GM18867 (cell line): ENCODE measurements around the gene ALPK3.
"Not testable (repeated sequence)": the region's sequence is repeated elsewhere in the genome, so short reads cannot be mapped to it uniquely, and the experiment has no call there.

Experiments used
- ATAC-seq: cut with Tn5 transposase; IDR thresholded peaks from one replicate; pipeline ENCODE4 v1.9.1; 2021; ENCODE audit warnings: mild to moderate bottlenecking, moderate library complexity; ENCODE audit not compliant: unreplicated experiment

ALPK3 gene

DNA sequence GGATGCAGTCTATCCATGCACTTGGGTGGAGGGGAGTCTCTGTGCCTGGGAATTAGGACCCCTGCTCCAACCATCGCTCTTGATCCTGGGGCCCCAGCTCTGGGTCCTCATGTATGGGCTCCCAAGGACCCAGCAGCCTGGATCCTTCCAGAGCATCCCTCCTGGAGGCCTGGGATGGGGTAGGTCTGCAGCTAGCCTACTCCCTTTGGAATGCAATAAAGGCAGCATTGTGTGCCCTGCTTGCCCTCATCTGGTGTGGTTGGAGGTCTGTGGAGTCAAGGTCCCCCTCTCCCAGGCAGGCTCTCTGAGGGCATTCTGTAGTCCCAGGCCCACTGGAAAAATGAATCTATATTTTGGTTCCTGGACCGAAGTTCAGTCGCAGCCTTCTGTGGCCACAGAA lies 52.4 kb downstream of the ALPK3 start:
- no peak for ATAC-seq

DNA sequence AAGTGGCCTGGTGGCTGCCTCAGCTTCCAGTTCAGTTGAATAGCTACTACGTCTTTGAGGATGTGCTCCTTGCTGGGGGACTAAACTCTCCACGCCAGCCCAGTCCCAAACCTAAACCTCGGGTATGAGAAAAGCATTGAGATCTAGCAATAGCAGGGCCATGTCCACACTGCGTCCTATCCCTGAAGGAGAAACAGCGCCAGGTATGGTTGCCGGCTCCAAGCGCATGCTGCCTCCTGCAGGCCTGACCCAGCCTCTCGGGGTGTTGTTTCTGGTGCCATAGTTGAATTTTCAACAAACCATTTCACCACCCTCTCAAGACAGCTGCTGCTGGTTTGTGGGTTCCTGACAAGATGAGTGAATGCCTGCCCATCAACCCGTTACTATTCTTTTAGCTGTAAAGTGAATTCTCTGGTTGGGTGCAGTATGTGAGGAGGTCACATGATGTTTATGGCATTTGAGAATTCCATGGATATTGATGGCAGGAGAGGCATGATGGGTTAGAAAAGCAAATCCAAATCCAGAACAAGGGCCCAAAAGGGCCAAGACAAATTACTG lies 54.4 kb downstream of the ALPK3 start:
- ATAC-seq, result no peak

DNA sequence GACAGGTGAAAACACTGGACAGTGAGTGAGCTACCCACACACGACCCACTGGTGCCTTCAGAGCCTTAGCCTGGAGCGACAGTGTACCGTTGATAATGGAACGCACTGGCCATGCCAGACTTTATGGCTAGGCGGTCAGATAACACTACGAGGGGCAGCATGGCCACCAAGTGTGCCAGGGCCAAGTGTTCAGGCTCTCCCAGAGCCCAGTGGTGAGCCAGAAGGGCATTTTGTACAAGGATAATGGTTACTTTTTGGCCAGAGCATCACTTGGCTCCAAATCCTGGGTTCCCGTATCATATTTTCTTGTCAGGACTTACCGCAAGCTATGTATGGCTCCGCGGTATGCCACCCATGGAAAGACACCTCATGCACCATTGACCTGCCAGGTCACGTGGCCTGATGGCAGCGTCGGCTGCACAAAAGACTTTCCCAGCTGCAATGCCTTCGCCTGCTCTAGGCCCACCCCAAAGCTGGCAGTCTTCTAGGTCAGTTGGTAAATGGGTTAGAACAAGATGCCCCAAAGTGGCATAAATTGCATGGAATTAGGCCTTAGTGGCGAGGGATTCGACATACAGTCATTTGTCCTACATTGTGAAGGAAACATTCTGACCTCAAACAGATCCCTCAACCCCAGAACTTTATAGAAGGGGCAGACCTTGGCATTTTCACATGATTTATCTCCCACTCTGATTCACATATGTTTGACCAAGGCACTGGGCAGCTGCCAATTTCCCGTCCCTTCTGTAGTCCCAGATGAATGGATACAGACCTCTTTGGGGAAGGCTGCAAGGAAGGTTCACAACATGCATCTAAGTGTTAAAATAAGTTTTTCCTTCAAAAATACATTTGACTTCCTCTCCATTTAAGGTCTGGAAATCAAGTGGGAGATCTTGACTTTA lies 55.1 kb downstream of the ALPK3 start:
- ATAC-seq, result no peak

DNA sequence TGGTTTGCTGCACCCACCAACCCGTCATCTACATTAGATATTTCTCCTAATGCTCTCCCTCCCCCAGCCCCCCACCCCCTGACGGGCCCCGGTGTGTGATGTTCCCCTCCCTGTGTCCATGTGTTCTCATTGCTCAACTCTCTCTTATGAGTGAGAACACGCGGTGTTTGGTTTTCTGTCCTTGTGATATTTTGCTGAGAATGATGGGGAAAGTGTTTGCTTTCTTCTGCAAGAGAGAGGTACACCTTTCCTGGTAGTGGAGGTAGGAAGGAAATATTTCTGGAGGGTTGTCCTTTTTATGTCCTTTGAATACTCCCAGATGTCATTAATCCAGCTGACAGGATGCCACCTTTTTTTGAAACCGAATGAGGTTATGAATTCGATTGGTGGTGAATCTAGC lies 56.8 kb downstream of the ALPK3 start:
- ATAC-seq, result no peak

DNA sequence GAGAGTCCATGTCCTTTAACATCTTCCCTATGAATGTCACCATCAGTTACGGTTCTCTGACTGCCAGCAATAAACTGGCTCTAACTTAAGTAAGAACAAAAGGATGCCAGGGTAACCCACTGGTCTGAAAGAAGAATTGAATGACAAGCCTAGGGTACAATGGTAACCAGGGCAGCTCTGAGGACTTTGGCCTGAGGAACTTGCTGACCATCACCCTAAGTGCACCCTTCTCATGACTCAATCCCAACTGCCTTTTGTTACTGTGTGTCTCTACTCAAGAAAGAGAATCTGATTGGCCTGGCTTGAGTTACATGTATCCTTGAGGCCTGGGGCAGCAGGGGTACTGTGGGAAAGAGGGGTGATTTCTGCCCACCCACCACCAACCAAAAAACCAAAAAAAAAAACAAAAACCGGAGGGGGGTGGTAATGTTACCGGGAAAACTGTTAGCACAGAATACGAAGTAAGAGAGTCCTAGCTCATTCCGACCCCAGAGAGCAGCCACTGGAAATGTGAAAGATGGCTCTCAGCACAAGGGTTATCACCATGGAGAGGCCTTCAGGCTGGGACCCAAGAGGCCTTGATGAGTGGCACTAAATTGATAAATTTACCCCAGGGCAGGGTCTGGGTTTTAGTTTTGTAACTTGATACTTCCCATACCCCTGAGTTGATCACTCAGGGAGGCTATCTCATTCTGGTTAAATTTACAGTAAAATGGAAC lies 58.0 kb downstream of the ALPK3 start:
- ATAC-seq, result no peak

DNA sequence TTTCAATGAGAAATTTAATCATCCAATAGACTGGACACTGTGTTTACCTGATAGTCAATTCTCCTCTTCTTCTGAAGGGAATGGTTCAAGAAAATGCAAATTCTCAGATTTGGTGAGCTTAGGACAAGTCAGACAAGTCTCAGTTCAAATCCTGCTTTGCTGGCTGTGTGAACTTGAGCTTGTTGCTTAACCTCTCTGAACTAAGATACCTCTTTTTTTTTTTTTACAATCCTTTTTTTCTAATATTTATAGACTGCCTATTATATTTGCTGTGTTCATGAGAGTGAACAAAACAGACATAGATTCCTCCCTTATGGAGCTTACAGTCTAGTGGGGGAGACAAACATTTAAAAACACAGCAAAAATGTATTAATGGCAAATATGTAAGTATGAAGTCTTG lies 59.1 kb downstream of the ALPK3 start:
- ATAC-seq, result no peak

DNA sequence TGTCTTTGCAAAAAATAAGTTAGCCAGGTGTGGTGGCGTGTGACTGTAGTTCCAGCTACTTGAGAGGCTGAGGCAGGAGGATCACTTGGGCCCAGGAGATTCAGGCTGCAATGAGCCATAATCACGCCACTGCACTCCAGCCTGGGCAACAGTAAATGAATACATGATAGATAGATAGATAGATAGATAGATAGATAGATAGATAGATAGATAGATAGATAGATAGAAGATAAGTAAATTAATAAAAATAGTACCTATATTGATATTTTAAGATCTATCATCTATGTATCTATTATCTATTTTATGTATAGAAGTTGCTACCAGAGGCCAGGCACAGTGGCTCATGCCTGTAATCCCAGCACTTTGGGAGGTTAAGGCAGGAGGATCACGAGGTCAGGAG lies 60.5 kb downstream of the ALPK3 start:
- not testable (repeated sequence) for ATAC-seq

DNA sequence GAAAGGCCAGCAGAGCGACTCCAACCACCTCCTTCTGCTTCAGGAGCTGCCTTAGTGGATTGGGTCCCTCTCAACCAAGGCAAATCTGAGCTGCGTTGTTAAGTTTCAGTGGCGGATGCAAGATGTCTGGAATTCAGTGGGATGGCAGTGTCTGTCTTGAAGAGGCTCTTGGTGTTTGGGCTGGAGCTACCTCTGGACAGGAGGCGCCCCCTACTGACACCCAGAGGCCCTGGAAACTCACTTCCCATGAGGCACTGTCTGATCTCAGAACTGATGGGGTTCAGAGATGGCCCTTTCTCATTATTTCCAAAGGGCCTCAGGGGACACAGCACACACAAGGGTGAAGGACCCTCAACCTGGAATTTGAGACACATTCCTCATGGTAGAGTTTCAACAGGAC lies 61.3 kb downstream of the ALPK3 start:
- ATAC-seq, result no peak

DNA sequence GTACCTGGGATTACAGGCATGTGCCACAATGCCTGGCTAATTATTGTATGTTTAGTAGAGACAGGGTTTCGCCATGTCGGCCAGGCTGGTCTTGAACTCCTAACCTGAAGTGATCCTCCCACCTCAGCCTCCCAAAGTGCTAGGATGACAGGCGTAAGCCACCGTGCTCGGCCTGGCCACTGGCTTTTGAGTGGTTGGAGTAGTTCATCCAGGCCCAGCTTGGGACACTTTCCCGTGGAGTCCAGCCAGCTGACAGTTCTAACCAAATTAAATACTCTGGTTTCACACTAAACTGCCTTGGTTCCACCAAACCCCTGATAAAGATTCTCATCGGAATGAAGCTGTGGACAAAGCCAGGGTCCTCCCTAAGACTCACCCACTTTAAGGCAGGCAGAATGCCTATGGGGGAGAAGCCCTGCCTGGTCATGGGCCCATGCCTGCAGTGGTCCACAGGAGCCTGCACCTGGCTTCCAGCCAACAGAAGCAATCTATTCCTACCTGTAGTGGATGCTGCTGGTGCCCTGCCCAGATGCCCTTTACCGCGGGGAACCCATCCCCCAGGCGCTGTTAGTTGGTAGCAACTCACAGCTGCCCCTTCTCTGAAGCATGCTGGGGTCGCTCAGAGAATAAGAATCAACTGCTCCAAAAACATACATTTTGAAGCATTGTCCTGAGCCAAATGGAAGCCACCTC lies 62.1 kb downstream of the ALPK3 start:
- no peak for ATAC-seq

DNA sequence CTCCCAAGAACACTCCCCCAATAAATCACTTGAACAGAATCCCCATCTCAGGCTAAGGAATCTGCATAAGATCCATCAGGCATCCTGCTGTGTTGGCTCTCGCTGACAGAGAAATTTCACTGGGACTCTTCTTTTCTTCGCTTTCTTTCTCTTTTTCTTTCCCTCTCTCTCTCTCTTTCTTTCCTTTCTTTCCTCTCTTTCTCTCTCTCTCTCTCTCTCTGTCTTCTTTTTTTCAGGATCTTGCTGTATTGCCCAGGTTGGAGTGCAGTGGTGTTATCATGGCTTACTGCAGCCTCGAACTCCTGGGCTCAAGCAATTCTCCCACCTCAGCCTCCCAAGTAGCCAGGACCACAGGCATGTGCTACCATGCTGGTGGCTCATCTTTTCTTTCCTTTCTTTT lies 62.9 kb downstream of the ALPK3 start:
- no peak for ATAC-seq

DNA sequence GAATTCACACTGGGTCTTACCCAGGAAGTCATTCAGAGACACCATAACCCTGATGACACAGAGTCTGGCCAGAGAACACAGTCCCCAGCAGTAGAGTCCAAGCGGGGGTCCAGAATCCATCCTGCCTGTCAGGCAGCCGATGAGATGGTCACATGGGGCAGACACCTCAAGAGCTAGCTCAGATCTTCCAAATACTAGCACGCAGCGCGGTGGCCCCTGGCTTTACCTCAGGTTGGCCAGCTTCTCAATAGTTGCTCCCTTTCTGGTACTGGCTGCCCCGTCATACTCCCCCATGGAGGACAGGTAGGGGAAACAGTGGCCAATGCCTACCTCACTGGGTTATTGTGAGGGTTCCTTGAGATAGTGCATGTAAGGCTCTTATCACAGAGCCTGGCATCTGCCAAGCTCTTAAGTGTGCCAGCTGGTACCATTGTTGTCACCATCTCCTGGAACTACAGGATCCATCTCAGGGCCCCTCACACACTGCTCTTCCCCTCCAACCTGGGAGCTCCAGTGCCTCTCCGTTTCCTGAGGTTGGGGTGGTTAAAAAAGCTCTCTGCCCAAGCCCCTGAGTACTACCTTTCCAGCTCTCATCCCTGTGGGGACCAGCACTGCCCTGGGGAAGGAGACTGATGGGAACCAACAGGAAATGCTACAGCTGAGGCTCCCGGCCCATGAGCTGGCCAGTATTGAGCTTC lies 63.8 kb downstream of the ALPK3 start:
- no peak for ATAC-seq

DNA sequence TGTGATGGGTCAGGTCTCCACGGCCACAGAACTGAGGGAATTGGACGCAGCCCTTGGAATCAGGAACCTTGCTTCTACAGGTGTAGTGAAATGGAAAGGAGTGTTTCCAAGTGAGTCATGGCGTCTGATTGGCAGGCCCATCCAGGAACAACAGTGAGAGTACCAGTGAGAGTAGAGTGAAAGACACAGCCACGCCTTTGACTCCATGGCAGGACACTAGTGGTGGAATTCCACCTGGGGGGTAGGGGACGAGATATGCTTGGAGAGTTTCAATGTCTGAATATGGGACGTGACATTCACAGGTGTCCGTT lies 64.3 kb downstream of the ALPK3 start:
- ATAC-seq, result no peak

DNA sequence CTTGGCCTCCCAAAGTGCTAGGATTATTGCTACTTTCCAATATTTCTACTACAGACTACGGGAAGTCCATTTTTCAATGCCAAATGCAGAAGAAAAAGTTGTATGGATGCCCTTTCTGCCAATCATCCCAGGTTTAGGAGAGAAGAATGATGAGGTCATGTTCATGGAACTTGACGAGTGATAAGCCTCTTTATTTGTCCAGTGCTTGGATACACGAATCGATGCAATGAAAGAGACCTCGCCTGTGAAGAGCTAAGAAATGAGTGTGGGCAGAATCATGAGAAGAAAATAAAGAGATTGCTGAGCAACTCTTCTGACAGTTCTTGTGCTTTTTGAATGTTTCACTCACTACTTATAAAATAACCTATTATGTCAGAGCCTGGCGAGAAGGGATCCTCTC lies 66.3 kb downstream of the ALPK3 start:
- ATAC-seq, result no peak

DNA sequence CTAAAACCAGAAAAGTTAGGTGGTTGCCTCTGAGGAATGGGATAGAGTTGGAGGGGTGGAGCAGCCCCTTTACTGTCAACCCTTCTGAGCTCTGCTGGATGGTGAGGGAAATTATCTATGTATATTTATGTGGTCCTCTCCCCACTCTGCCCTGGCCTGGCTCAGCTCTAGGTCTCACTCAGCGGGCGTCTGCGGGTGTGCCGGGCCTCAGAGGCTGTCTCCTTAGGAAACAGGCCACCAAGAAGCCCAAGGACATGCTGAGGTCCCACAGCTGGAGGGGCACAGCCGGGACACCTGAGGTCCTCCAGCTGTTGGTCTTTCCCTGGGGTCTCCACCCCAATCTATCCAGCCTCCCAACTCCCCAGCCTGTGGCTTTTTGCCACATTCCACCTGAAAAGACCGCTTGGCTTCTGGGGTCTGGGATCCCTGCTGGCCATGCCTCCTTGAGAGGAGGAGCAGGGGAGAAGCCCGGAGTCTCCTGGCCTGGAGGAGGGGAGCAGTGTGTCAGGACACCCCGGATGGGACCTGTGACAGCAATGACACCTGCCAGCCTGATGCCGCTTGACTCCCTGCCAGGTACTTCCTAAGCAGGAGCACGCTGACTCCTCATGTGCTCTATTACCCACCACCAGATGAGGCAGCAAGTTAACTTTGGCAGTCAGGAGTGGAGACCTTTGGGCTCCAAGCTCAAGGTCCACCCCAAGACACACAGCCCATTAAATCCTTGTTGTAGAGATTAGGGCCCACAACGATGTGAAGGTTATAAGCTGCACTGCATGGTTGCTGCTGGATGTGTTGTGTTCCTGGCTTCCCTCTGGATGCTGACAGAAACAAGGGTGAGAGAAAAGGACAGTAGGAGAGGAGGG lies 67.0 kb downstream of the ALPK3 start, which contains the start of gene SLC28A1:
Gene SLC28A1 (plus strand): TSS at position 747 of the 866 bp plus-strand sequence. CDS start 3,099 bp downstream, outside the sequence.
- ATAC-seq, result no peak

DNA sequence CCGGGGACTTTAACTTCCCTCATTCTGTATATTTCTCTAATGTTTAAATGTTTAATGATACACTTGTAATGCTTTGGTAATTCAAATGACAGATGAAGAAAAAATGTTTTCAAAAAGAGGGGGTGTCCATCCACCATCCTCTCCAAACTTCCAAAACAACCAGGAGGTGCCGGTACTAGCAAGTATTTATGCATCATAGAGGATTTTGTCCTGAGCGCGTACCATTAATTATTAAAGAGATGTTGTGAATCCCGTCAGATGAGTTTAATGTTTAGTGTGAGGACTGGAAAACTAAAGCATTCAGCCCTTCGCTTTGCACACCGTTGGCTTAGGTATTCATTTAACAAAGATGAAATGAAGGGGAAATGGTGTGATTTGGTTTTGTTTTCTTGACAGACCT lies 68.6 kb downstream of the ALPK3 start:
- no peak for ATAC-seq

DNA sequence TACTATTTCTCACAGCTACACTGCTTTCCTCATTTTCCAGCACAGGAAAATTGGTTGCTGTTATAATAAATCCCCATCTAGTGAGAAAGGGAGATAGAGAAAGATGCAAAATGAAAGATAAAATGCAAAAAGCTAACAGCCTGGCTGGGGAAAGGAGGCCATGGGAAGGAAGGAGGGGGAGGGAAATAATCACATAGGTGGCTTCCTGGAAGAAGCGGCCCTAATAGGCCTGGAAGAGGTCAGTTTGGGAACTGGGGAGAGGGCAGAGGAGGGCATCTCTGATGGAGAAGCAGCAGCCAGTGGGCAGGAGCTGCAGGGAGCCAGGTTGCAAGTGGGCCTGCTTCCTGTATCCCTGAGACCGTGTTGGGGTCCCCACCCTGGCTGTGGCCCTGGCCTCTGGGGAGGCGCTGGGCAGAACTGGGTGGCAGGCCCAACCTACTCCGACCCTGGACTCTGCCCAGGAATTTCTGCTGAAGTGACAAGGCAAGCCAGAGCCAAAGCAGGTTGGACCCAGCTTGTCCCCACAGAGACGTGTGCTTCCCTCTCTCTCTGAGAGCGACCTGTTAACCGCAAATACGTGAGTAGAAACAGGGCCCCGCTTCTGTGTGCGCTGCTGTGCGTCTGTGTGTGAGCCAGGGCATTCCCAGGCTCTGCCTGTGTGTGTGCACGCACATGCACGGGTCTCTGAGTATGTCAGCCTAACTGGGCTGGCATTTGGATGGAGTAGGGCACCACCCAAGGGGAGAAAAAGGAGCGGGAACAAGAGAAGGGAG lies 69.2 kb downstream of the ALPK3 start:
- no peak for ATAC-seq

DNA sequence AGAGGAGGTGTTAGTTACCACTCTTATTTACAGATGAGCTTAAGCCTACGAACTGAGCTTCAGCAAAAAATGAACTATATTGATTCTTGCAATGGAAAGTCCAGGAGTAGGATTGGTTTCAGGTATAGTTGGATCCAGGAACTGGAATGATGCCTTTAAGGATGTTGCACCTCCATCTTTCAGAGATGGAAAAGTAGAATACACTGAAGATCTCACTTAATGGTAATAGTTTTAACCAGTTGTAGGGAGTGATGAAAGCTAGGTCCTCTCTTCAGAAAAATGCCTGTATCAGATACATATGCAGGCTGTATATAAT lies 69.8 kb downstream of the ALPK3 start:
- no peak for ATAC-seq

DNA sequence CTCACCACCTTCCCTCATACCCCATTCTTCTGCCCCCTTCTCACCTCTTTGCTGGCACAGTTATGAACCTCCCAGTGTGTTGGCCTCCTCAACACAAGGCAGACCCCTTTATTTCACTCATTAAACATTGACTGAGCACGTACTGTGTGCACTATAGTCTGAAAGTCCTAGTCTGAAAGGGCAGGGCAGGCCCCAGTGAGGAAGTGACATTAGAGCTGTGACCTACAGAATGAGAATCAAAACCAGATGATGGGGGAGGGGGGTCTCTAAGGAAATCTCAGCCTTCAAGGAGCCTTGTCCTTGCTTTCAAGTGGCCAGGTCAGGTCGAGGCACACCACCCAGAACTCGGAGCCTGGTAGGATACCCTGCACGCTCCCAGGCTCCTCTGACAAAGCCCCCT lies 70.8 kb downstream of the ALPK3 start:
- ATAC-seq, result no peak

DNA sequence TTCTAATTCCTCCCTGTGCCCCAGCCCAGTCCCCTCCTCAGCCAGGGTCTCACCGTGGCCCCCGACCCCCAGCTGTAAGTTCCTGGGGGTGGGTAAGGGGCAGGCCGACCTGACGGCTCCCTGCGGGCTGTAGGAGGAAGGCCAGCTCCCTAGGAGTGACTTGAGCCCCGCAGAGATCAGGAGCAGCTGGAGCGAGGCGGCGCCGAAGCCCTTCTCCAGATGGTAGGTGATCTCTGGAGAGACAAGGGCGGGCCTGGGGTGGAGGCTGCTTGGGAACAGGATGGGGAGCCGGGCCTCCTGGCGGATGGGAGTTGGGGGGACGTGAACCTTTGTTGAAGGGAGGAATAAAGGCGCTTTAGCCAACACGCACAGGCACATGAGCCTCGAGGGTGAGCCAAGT lies 71.5 kb downstream of the ALPK3 start:
- no peak for ATAC-seq
